ENCODE results near the gene PNPLA5.
A peak's percentile ranks its signal among the peaks of the same experiment; 100 is the strongest.

The PNPLA5 gene

DNA sequence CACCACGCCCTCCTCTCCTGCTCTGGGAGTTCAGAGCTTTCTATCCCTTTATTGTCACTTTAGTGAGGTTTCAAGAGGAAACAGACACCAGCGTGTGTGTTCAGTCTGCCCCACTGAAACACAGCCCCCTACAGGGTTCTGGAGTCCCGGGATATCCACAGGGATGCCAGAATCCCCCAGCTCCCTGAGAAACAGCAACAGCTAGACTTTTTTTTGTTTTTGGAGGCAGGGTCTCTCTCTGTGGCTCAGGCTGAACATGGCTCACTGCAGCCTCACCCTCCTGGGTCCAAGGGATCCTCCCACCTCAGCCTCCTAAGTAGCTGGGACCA lies 39.9 kb downstream of the PNPLA5 start:
- peaks cover 10% of the 10 kb centered on the region for H3K27me3 Mint-ChIP-seq (ENCODE audit: low read depth)
- H3K36me3 Mint-ChIP-seq (ENCODE audit: low read depth), result peaks cover 3% of the 10 kb centered on the region
- TF ChIP-seq, protein P1, sequence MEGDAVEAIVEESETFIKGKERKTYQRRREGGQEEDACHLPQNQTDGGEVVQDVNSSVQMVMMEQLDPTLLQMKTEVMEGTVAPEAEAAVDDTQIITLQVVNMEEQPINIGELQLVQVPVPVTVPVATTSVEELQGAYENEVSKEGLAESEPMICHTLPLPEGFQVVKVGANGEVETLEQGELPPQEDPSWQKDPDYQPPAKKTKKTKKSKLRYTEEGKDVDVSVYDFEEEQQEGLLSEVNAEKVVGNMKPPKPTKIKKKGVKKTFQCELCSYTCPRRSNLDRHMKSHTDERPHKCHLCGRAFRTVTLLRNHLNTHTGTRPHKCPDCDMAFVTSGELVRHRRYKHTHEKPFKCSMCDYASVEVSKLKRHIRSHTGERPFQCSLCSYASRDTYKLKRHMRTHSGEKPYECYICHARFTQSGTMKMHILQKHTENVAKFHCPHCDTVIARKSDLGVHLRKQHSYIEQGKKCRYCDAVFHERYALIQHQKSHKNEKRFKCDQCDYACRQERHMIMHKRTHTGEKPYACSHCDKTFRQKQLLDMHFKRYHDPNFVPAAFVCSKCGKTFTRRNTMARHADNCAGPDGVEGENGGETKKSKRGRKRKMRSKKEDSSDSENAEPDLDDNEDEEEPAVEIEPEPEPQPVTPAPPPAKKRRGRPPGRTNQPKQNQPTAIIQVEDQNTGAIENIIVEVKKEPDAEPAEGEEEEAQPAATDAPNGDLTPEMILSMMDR (IDR thresholded peaks at IDR 0.05; ENCODE audit: unreplicated experiment in 3 of 3), result no peak
- H3K4me3 Mint-ChIP-seq, result no peak overlapping the region
- no peaks in the 10 kb centered on the region for H3K4me1 Mint-ChIP-seq
- peaks cover 7% of the 10 kb centered on the region for H3K9me3 Mint-ChIP-seq
- no peak overlapping the region for H3K27ac Mint-ChIP-seq

DNA sequence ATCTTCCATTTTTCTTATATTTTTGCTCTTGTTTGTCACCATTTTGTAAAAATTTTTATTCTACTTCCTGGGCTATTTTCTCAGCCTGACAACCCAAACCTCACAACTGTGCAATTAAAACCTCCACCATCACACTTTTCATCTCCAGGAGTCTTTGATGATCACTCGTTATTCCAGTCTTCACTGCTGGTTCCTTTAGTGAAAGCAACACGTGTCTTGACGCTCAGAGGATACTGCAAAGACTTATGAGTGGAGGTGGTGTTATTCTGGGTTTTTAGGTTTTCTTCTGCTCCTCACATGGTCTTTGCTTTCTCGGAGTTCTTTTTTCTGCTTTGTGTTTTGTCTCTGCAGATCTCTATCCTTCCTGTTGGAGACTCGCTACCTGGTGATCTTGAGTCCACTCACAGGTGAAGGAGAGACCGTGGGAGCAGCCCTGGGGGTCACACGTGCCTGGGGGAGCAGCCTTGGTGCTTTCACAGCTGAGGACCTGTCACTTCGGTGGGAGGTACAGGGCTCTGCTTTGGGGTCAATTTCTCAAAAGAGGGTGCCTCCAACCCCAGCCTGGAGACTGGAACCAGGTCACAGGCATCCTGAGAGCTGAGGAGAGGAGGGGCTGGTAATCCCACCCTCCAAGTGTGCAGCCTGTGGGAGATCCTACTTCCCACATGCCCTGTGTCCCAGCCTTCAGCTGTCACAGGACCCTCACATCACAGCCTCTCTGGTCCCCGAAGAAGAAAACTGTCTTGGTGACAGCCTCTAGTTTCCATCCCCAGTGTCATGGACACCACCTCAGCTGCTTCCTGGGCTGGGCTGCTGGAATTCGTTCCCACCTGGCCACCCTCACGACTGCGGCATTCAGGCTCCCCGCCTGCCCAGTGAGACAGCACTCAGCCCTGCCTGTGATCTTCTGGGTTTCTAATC lies 40.5 kb downstream of the PNPLA5 start:
- TF ChIP-seq, protein P1 (IDR thresholded peaks at IDR 0.05; ENCODE audit: unreplicated experiment in 3 of 3), result no peak

DNA sequence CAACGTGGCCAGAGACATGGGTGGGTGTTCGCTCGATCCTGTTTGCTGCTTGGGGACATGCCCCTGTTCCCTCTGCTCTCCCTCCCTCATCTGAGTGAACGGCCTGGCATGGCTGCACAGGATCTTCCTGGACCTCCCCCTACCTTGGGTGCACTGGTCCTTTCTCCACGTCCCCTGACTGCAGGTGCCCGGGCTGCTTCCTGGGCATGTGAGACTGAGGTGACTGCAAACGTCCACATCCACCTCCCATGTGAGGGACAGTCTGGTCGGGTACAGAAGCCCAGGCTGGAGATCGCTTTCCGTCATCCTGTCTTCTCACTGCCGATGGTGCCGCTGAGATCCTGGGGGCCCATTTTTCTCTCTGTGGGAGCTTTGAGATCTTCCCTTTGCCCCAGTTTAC lies 41.3 kb downstream of the PNPLA5 start:
- no peak overlapping the region for H3K27ac Mint-ChIP-seq

More for the DNA sequence above, 40.5 kb downstream of the PNPLA5 start:
- Mint-ChIP-seq H3K4me1 (no peaks in the 10 kb centered on the region), H3K27me3 (ENCODE audit: low read depth) (peaks cover 11% of the 10 kb centered on the region), H3K9me3 (peaks cover 1% of the 10 kb centered on the region), H3K36me3 (ENCODE audit: low read depth) (no peaks in the 10 kb centered on the region), H3K4me3 (no peak overlapping the region), H3K27ac (no peak overlapping the region)

DNA sequence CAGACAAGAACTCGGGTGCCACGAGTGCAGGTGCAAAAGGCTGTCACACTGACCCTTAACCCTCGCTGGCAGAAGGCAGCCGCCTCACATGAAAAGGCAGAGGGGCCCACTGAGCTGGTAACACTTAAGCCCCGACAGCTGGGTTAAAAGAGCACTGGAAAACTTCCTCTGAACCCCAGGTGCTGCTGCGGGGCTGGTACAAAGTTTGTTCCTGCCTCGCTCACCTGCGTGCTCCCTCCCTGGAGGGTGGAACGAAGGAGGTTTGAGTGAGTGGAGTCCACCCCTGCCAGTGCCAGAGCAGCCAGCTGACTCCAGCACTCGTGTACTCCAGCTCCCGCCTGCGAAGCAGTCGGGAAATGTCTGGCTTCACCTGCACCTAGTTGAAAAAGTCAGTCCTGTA lies 42.1 kb downstream of the PNPLA5 start:
- Mint-ChIP-seq H3K4me3 (no peak overlapping the region), H3K27ac (no peak overlapping the region), H3K4me1 (no peaks in the 10 kb centered on the region), H3K9me3 (no peaks in the 10 kb centered on the region), H3K27me3 (ENCODE audit: low read depth) (peaks cover 13% of the 10 kb centered on the region), H3K36me3 (ENCODE audit: low read depth) (no peaks in the 10 kb centered on the region)
- TF ChIP-seq, protein P1 (IDR thresholded peaks at IDR 0.05; ENCODE audit: unreplicated experiment in 3 of 3), result no peak

More for the DNA sequence above, 41.3 kb downstream of the PNPLA5 start:
- no peaks in the 10 kb centered on the region for H3K9me3 Mint-ChIP-seq
- H3K36me3 Mint-ChIP-seq (ENCODE audit: low read depth), result no peaks in the 10 kb centered on the region
- TF ChIP-seq, protein P1 (IDR thresholded peaks at IDR 0.05; ENCODE audit: unreplicated experiment in 3 of 3), result no peak
- no peaks in the 10 kb centered on the region for H3K4me1 Mint-ChIP-seq
- H3K4me3 Mint-ChIP-seq, result no peak overlapping the region
- H3K27me3 Mint-ChIP-seq (ENCODE audit: low read depth), result peaks cover 13% of the 10 kb centered on the region

DNA sequence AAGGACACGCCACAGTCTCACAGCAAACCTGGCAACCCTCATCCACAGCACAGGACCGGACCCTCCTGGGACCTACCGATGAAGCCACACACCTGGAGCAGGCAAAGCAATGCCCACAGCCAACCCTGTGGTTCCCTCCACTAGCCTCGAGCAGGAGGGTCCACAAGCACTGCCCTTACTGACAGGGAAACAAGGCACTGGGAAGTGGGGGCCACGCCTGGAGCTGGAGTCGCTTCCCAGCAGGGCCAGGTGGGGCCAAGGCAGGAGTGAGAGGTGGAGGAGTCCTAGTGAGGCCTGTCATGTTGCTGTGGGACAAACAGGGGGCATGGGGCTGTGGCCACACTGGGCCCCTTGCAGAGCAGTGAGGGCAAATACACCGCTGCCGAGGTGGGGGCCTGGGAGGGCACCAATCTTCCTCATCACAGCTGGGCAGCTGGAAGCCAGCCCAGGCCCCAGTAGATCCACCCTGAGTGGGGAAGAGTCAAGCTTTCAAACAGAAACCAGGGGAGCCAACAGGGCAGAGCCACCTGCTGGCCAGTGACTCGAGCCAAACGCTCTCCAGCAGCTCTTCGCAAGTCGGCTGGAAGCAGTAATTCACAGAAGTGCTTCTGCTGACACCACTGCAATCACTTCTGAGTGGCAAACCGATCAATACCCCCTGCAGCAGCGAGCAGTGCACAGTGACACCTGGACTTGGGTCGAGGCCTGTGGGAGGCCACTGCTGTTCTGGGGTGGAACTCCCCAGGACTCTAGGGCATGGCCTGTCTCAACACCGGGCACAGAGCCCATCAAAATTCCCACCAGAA lies 43.2 kb downstream of the PNPLA5 start:
- Mint-ChIP-seq H3K27me3 (ENCODE audit: low read depth) (peaks cover 13% of the 10 kb centered on the region), H3K27ac (no peak overlapping the region), H3K36me3 (ENCODE audit: low read depth) (no peaks in the 10 kb centered on the region), H3K9me3 (no peaks in the 10 kb centered on the region), H3K4me1 (no peaks in the 10 kb centered on the region), H3K4me3 (no peak overlapping the region)
- TF ChIP-seq, protein P1 (IDR thresholded peaks at IDR 0.05; ENCODE audit: unreplicated experiment in 3 of 3), result peak; percentile 42 to 52 (median 43)

Data from nephron (organoid).